Mononuclear cell (primary cell): ENCODE results near the gene ZNF32. TPM values are rescaled to one million over a fixed set of nuclear protein-coding genes. Genes with fewer than 3 reads are reported as not detected.

Experiments
- total RNA-seq: library from RNA; depleted of rRNA; stranded (reverse); fragments of >200 nt; gene quantifications from one replicate; pipeline ENCODE4 v1.2.3, GENCODE V29; 2012

Gene ZNF32
- total RNA-seq, 1 donor: 19.7 TPM

Other genes with a start within 250 kb of the ZNF32 start
- gene HNRNPF, start 239.7 kb downstream of the ZNF32 start, total RNA-seq: 118 TPM
- gene ZNF487, start 211.8 kb downstream of the ZNF32 start, total RNA-seq: 13.1 TPM
- 0.31 TPM for gene ZNF239, start 74.3 kb downstream of the ZNF32 start, total RNA-seq
- gene ZNF485, start 42.4 kb downstream of the ZNF32 start, total RNA-seq: 1.9 TPM